AG04450 (cell line): ENCODE results near the gene UNK. TPM values are rescaled to one million over a fixed set of nuclear protein-coding genes. Genes with fewer than 3 reads are reported as not detected.
A peak's percentile ranks its signal among the peaks of the same experiment; 100 is the strongest.
"Not testable (repeated sequence)": the region's sequence is repeated elsewhere in the genome, so short reads cannot be mapped to it uniquely, and the experiment has no call there.

Experiments
- CTCF ChIA-PET: fragments of 300-600, 350-600 bp; formaldehyde crosslinking; extraction: SDS; loops from one replicate; lab custom pipeline; 2022; ENCODE audit warnings: antibody characterized with exemption, inconsistent platforms; lab: Charles Lee
- POLR2A ChIA-PET: fragments of 350-600 bp; formaldehyde crosslinking; extraction: SDS; loops from one replicate; lab custom pipeline; 2021; ENCODE audit warnings: antibody characterized with exemption, inconsistent platforms; lab: Yijun Ruan, JAX
- DNase-seq: peaks from one replicate; pipeline ENCODE4 v3.0.0-alpha.2; 2011; ENCODE audit warnings: low read depth, low spot score
- H3K27ac ChIP-seq: one replicate; pipeline ENCODE4 v1.5.1; 2012; ENCODE audit warnings: low read depth, low read length, control low read depth
- H3K27me3 ChIP-seq: one replicate; pipeline ENCODE4 v1.6.0; 2012; ENCODE audit warnings: low read length; ENCODE audit not compliant: control insufficient read depth, insufficient read depth
- H3K4me3 ChIP-seq: 2 replicates; pipeline ENCODE4 v1.5.1; 2011; ENCODE audit warnings: mild to moderate bottlenecking, low read depth, low read length, control low read depth
- H3K9me3 ChIP-seq: 2 replicates; pipeline ENCODE4 v1.5.1; 2012; ENCODE audit warnings: low read length; ENCODE audit not compliant: control insufficient read depth, insufficient read depth
- CTCF ChIP-seq: IDR thresholded peaks from 2 replicates; pipeline ENCODE4 v1.5.1; 2011; ENCODE audit warnings: low read depth, low read length, control low read depth, inconsistent platforms
- polyA plus RNA-seq: library from polyadenylated mRNA; depleted of rRNA; stranded (reverse); fragments of >200 nt; gene quantifications from 2 replicates; pipeline ENCODE4 v1.2.3, GENCODE V29; 2011

The UNK gene
- polyA plus RNA-seq, 1 experiment: 11.4 TPM

GRCh38 chr17:75776386-75777295 is 8.0 kb upstream of the UNK start:
- TF ChIP-seq CTCF: no peak
- POLR2A ChIA-PET: interaction anchor here (0.6 to 4.1 kb wide), 7 partner anchors 10 to 106 kb away, joined by 3 to 22 read pairs (median 6); partner anchors contain the start of genes GALK1 and WBP2
- CTCF ChIA-PET: interaction anchor here (1.1 to 2.1 kb wide), 3 partner anchors 12 to 144 kb away, joined by 4 to 8 read pairs (median 4); partner anchors contain the start of genes GALK1 and SMIM5
- Histone ChIP-seq H3K9me3 (no peaks in the 10 kb centered on the region; the same call in 1 of the 2 replicates), H3K4me3 (peak overlapping the region; percentile 42), H3K27me3 (no peaks in the 10 kb centered on the region), H3K27ac (no peak overlapping the region)
- DNase-seq: no peak

- Histone ChIP-seq H3K9me3 (no peaks in the 10 kb centered on the region; the same call in 1 of the 2 replicates), H3K27ac (no peak overlapping the region), H3K4me3 (peak overlapping the region; percentile 90), H3K27me3 (no peaks in the 10 kb centered on the region)
- CTCF ChIA-PET: interaction anchor here (1.1 to 2.1 kb wide), 2 partner anchors 13 to 145 kb away, joined by 4 to 8 read pairs; partner anchors contain the start of genes GALK1 and SMIM5
- TF ChIP-seq CTCF: no peak
- POLR2A ChIA-PET: interaction anchor here (2.1 to 4.1 kb wide), 3 partner anchors 12 to 50 kb away, joined by 9 to 22 read pairs (median 9); partner anchors contain the start of gene GALK1
- DNase-seq: no peak
These were observed 7.2 kb upstream of the UNK start for GRCh38 chr17:75777296-75777922.

GRCh38 chr17:75778066-75778860 is 6.3 kb upstream of the UNK start:
- POLR2A ChIA-PET: interaction anchor here (1.2 kb wide), 1 partner anchor 13 kb away, joined by 3 read pairs; the partner anchor contains the start of gene GALK1
- DNase-seq, H3K27me3 ChIP-seq, H3K9me3 ChIP-seq: not testable (repeated sequence)
- CTCF ChIA-PET: interaction anchor here (2.1 kb wide), 1 partner anchor 14 kb away, joined by 8 read pairs; the partner anchor contains the start of gene GALK1
- H3K27ac ChIP-seq: peak overlapping the region; percentile 99
- H3K4me3 ChIP-seq: peak overlapping the region; percentile 90

- Histone ChIP-seq H3K4me3 (peak overlapping the region; percentile 90), H3K9me3 (no peaks in the 10 kb centered on the region; the same call in 1 of the 2 replicates), H3K27ac (peak overlapping the region; percentile 99), H3K27me3 (no peaks in the 10 kb centered on the region)
- POLR2A ChIA-PET: interaction anchor here (1.2 kb wide), 1 partner anchor 14 kb away, joined by 3 read pairs; the partner anchor contains the start of gene GALK1
- TF ChIP-seq CTCF: peak; percentile 63
- CTCF ChIA-PET: interaction anchor here (2.1 kb wide), 1 partner anchor 14 kb away, joined by 8 read pairs; the partner anchor contains the start of gene GALK1
- DNase-seq: no peak
These were observed 5.8 kb upstream of the UNK start for GRCh38 chr17:75778861-75779249.
